DMS114 treated with DMSO at 0.1 percent for 48 hours (cell line): Measurements from ENCODE around the gene PPFIA2.
A peak's percentile ranks its signal among the peaks of the same experiment; 100 is the strongest.

ENCODE experiments used
- DNase-seq: peaks from one replicate; lab custom pipeline; 2025; ENCODE audit not compliant: unreplicated experiment; lab: John Stamatoyannopoulos, UW

PPFIA2 gene

GRCh38 chr12:81465191-81465590 is 294.0 kb downstream of the PPFIA2 start:
- no peak for DNase-seq

GRCh38 chr12:81461163-81461562 is 298.0 kb downstream of the PPFIA2 start:
- DNase-seq, result no peak

- peak; percentile 44 for DNase-seq
Observed at GRCh38 chr12:81450920-81451739, 308.0 kb downstream of the PPFIA2 start.

GRCh38 chr12:81441629-81442028 is 317.5 kb downstream of the PPFIA2 start:
- no peak for DNase-seq

- no peak for DNase-seq
Observed at GRCh38 chr12:81440001-81440400, 319.1 kb downstream of the PPFIA2 start.

GRCh38 chr12:81439344-81439743 is 319.8 kb downstream of the PPFIA2 start:
- no peak for DNase-seq

GRCh38 chr12:81417056-81417455 is 342.1 kb downstream of the PPFIA2 start:
- DNase-seq, result no peak

- no peak for DNase-seq
Observed at GRCh38 chr12:81416571-81416970, 342.6 kb downstream of the PPFIA2 start.

- DNase-seq, result no peak
Observed at GRCh38 chr12:81414441-81414840, 344.7 kb downstream of the PPFIA2 start.

- DNase-seq, result no peak
Observed at GRCh38 chr12:81412940-81413339, 346.2 kb downstream of the PPFIA2 start.

GRCh38 chr12:81403348-81403747 is 355.8 kb downstream of the PPFIA2 start:
- DNase-seq, result no peak

- no peak for DNase-seq
Observed at GRCh38 chr12:81401241-81401640, 357.9 kb downstream of the PPFIA2 start.

GRCh38 chr12:81400024-81400423 is 359.1 kb downstream of the PPFIA2 start:
- no peak for DNase-seq

GRCh38 chr12:81395431-81395830 is 363.7 kb downstream of the PPFIA2 start:
- no peak for DNase-seq

- DNase-seq, result no peak
Observed at GRCh38 chr12:81389550-81390099, 369.5 kb downstream of the PPFIA2 start.

GRCh38 chr12:81386101-81386500 is 373.0 kb downstream of the PPFIA2 start:
- DNase-seq, result no peak

GRCh38 chr12:81381951-81382350 is 377.2 kb downstream of the PPFIA2 start:
- DNase-seq, result no peak

- no peak for DNase-seq
Observed at GRCh38 chr12:81378601-81379285, 380.4 kb downstream of the PPFIA2 start.

- no peak for DNase-seq
Observed at GRCh38 chr12:81377771-81378170, 381.4 kb downstream of the PPFIA2 start.

- no peak for DNase-seq
Observed at GRCh38 chr12:81375969-81376368, 383.2 kb downstream of the PPFIA2 start.

- DNase-seq, result no peak
Observed at GRCh38 chr12:81370456-81370855, 388.7 kb downstream of the PPFIA2 start.

- no peak for DNase-seq
Observed at GRCh38 chr12:81369175-81369574, 390.0 kb downstream of the PPFIA2 start.
